AG08395 (cell line): Measurements from ENCODE around the gene TMEM236.

Experiments
- DNase-seq: peaks from one replicate; pipeline ENCODE4 v3.0.0; 2012; ENCODE audit warnings: mixed read lengths, low spot score

The TMEM236 gene

GRCh38 chr10:17787087-17787961 is 35.3 kb downstream of the TMEM236 start:
- DNase-seq = peak; percentile 84

GRCh38 chr10:17788646-17789045 is 36.6 kb downstream of the TMEM236 start:
- no peak for DNase-seq

- no peak for DNase-seq
Observed at GRCh38 chr10:17789396-17789795, 37.4 kb downstream of the TMEM236 start.

- no peak for DNase-seq
Observed at GRCh38 chr10:17790651-17791050, 38.6 kb downstream of the TMEM236 start.

GRCh38 chr10:17792991-17793390 is 41.0 kb downstream of the TMEM236 start:
- peak; percentile 31 for DNase-seq

- no peak for DNase-seq
Observed at GRCh38 chr10:17793823-17794644, 42.0 kb downstream of the TMEM236 start.

GRCh38 chr10:17795083-17795482 is 43.1 kb downstream of the TMEM236 start:
- DNase-seq = no peak

- DNase-seq = no peak
Observed at GRCh38 chr10:17795813-17796594, 44.0 kb downstream of the TMEM236 start.

- DNase-seq = no peak
Observed at GRCh38 chr10:17801507-17801906, 49.5 kb downstream of the TMEM236 start.

GRCh38 chr10:17802350-17802749 is 50.3 kb downstream of the TMEM236 start:
- DNase-seq = no peak

GRCh38 chr10:17802976-17803375 is 51.0 kb downstream of the TMEM236 start:
- DNase-seq = no peak

GRCh38 chr10:17805330-17805729 is 53.3 kb downstream of the TMEM236 start:
- no peak for DNase-seq

GRCh38 chr10:17805921-17806577 is 54.0 kb downstream of the TMEM236 start:
- DNase-seq = no peak

GRCh38 chr10:17808971-17809841 is 57.2 kb downstream of the TMEM236 start, which contains the start of gene MRC1:
Gene MRC1 (plus strand): TSS chr10:17809348. CDS start chr10:17809466, 118 bp downstream.
- DNase-seq = no peak

- no peak for DNase-seq
Observed at GRCh38 chr10:17811146-17811865, 59.3 kb downstream of the TMEM236 start.

- no peak for DNase-seq
Observed at GRCh38 chr10:17814973-17815372, 63.0 kb downstream of the TMEM236 start.

- no peak for DNase-seq
Observed at GRCh38 chr10:17816199-17816598, 64.2 kb downstream of the TMEM236 start.

- DNase-seq = no peak
Observed at GRCh38 chr10:17817316-17817715, 65.3 kb downstream of the TMEM236 start.

- DNase-seq = no peak
Observed at GRCh38 chr10:17817790-17818189, 65.8 kb downstream of the TMEM236 start.

- DNase-seq = no peak
Observed at GRCh38 chr10:17819836-17820235, 67.8 kb downstream of the TMEM236 start.
